ENCODE data around the gene PLEKHA1. TPM values are rescaled to one million over a fixed set of nuclear protein-coding genes. Genes with fewer than 3 reads are reported as not detected.

The PLEKHA1 gene
- total and polyA plus RNA-seq, 2 donors (not counting 1 experiment from before 2014, with no cell fraction given): 9.0 to 34.0 TPM

DNA sequence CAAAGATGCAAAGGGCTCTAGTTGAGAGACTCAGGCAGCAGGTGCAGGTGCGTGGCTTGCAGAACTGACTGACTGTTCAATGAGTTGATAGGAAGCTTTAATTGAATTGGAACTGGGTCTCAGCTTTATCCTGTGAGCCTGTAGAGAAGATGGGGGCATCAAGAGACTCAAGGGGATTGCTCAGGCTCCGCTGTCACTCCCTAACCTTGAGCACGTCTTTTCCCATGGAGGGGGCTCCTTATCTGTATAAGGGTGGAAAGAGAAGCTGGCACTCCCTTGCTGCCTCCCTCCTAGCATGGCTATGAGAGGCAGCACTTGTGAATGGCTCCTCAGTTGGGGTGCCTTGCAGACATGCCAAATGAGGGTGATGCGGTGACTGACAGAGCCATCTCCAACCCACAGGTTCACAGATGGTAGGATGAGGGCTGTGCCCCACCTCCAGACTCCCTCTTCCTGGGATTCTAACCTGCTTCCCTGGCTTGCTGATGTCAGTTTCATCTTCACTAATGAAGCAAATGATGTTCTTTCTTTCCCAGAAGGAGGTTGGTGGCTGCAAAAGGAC lies 12.4 kb upstream of the PLEKHA1 start:
- no peak overlapping the region for H2AFZ ChIP-seq (ENCODE audit: insufficient read depth, low read depth, low read length, poor library complexity, severe bottlenecking)
- no peak overlapping the region for H3K4me3 ChIP-seq (ENCODE audit: control extremely low read depth in 1 of 5, extremely low read depth in 1 of 5, insufficient read depth in 1 of 5, low read depth in 2 of 5, low read length in 4 of 5)
- H3K27ac ChIP-seq (ENCODE audit: low read length in 2 of 2): no peak overlapping the region
- Mint-ChIP-seq H3K4me1 (no peaks in the 10 kb centered on the region), H3K9me3 (ENCODE audit: insufficient read depth) (peaks cover 4% of the 10 kb centered on the region), H3K27me3 (peaks cover 38% of the 10 kb centered on the region), H3K27ac (no peak overlapping the region), H3K4me3 (no peak overlapping the region)
- H3K36me3 ChIP-seq (replicated peaks in 1 of 2; ENCODE audit: control extremely low read depth in 1 of 2, control insufficient read depth in 1 of 2, extremely low read depth in 1 of 2, insufficient read depth in 2 of 2, low read length in 1 of 2): no peaks in the 10 kb centered on the region
- intact Hi-C loops (cut with micrococcal nuclease): no loop called here
- H3K4me2 ChIP-seq (replicated peaks; ENCODE audit: low read depth, low read length, poor library complexity, severe bottlenecking): no peak overlapping the region
- 87% methylated on average over 4 of the region's 4 CpGs for WGBS (ENCODE audit: insufficient coverage)
- no peak for DNase-seq
- ChIA-PET CTCF (no interaction called here), POLR2A (no interaction called here)
- H3K9me3 ChIP-seq (ENCODE audit: control extremely low read depth in 1 of 3, control insufficient read depth in 2 of 3, insufficient read depth in 1 of 3, low read length in 2 of 3): peaks cover 0 to 11% (median 10%) of the 10 kb centered on the region in 3 donors
- no peak for TF ChIP-seq EZH2 (IDR thresholded peaks at IDR 0.05; ENCODE audit: borderline replicate concordance, insufficient read depth, low read depth, low read length, poor library complexity, severe bottlenecking)
- TF ChIP-seq, protein P1, sequence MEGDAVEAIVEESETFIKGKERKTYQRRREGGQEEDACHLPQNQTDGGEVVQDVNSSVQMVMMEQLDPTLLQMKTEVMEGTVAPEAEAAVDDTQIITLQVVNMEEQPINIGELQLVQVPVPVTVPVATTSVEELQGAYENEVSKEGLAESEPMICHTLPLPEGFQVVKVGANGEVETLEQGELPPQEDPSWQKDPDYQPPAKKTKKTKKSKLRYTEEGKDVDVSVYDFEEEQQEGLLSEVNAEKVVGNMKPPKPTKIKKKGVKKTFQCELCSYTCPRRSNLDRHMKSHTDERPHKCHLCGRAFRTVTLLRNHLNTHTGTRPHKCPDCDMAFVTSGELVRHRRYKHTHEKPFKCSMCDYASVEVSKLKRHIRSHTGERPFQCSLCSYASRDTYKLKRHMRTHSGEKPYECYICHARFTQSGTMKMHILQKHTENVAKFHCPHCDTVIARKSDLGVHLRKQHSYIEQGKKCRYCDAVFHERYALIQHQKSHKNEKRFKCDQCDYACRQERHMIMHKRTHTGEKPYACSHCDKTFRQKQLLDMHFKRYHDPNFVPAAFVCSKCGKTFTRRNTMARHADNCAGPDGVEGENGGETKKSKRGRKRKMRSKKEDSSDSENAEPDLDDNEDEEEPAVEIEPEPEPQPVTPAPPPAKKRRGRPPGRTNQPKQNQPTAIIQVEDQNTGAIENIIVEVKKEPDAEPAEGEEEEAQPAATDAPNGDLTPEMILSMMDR (IDR thresholded peaks at IDR 0.05): no peak
- no peak overlapping the region for H3K9ac ChIP-seq (ENCODE audit: low read length)
- H3K27me3 ChIP-seq (replicated peaks in 1 of 4; ENCODE audit: control extremely low read depth in 1 of 4, control insufficient read depth in 3 of 4, insufficient read depth in 4 of 4, low read length in 3 of 4): peaks cover 0 to 17% (median 3%) of the 10 kb centered on the region in 4 experiments
- no peaks in the 10 kb centered on the region for H3K79me2 ChIP-seq (ENCODE audit: control insufficient read depth, insufficient read depth, low read length)
- no peaks in the 10 kb centered on the region for H3K4me1 ChIP-seq (ENCODE audit: control insufficient read depth in 2 of 2, insufficient read depth in 2 of 2, low read length in 2 of 2)
- no peak for ATAC-seq (ENCODE audit: low read depth)
- H4K20me1 ChIP-seq (ENCODE audit: control insufficient read depth, insufficient read depth, low read length, poor library complexity, severe bottlenecking): no peaks in the 10 kb centered on the region

DNA sequence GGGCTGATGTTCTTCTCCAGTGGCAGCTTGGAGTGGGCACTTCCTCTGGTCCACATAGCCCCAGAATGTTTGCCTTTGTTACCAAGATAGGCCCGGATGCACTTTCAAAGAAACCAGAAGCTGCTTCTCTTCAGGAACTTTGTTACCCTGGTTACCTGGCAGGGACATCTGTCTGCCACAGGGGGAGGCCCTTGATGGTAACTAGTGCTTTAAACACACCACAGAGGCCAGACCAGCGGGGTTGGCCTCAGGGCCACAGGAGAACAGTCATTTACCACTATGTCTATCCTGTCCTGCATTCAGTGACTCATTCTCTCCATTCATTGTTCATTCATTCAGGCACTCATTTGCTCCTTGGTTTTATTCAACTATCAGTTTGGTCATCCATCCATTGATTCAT lies 11.9 kb upstream of the PLEKHA1 start:
- no peak overlapping the region for H3K4me3 Mint-ChIP-seq
- Histone ChIP-seq H3K27ac (ENCODE audit: low read length in 2 of 2) (no peak overlapping the region), H3K79me2 (ENCODE audit: control insufficient read depth, insufficient read depth, low read length) (no peaks in the 10 kb centered on the region), H3K9me3 (ENCODE audit: control extremely low read depth in 1 of 3, control insufficient read depth in 2 of 3, insufficient read depth in 1 of 3, low read length in 2 of 3) (peaks cover 0 to 10% (median 8%) of the 10 kb centered on the region in 3 donors), H4K20me1 (ENCODE audit: control insufficient read depth, insufficient read depth, low read length, poor library complexity, severe bottlenecking) (no peaks in the 10 kb centered on the region), H2AFZ (ENCODE audit: insufficient read depth, low read depth, low read length, poor library complexity, severe bottlenecking) (no peak overlapping the region), H3K4me1 (ENCODE audit: control insufficient read depth in 2 of 2, insufficient read depth in 2 of 2, low read length in 2 of 2) (no peaks in the 10 kb centered on the region), H3K9ac (ENCODE audit: low read length) (no peak overlapping the region), H3K36me3 (replicated peaks in 1 of 2; ENCODE audit: control extremely low read depth in 1 of 2, control insufficient read depth in 1 of 2, extremely low read depth in 1 of 2, insufficient read depth in 2 of 2, low read length in 1 of 2) (no peaks in the 10 kb centered on the region), H3K4me3 (ENCODE audit: control extremely low read depth in 1 of 5, extremely low read depth in 1 of 5, insufficient read depth in 1 of 5, low read depth in 2 of 5, low read length in 4 of 5) (no peak overlapping the region), H3K4me2 (replicated peaks; ENCODE audit: low read depth, low read length, poor library complexity, severe bottlenecking) (no peak overlapping the region), H3K27me3 (replicated peaks in 1 of 4; ENCODE audit: control extremely low read depth in 1 of 4, control insufficient read depth in 3 of 4, insufficient read depth in 4 of 4, low read length in 3 of 4) (peaks cover 0 to 15% (median 3%) of the 10 kb centered on the region in 4 experiments)
- POLR2A ChIA-PET: no interaction called here
- intact Hi-C loops (cut with micrococcal nuclease): no loop called here
- CTCF ChIA-PET: no interaction called here
- no peaks in the 10 kb centered on the region for H3K4me1 Mint-ChIP-seq
- peaks cover 4% of the 10 kb centered on the region for H3K9me3 Mint-ChIP-seq (ENCODE audit: insufficient read depth)
- no peak overlapping the region for H3K27ac Mint-ChIP-seq
- no peak for DNase-seq
- H3K27me3 Mint-ChIP-seq: peaks cover 41% of the 10 kb centered on the region
- TF ChIP-seq, protein P1 (IDR thresholded peaks at IDR 0.05): no peak
- TF ChIP-seq EZH2 (IDR thresholded peaks at IDR 0.05; ENCODE audit: borderline replicate concordance, insufficient read depth, low read depth, low read length, poor library complexity, severe bottlenecking): no peak
- ATAC-seq (ENCODE audit: low read depth): no peak
- WGBS (ENCODE audit: insufficient coverage): 48% methylated on average over 2 of the region's 2 CpGs

Measured in B cell (primary cell).